GM19351 (cell line): ENCODE data around the gene RAB7A.

Experiments
- ATAC-seq: cut with Tn5 transposase; IDR thresholded peaks from one replicate; pipeline ENCODE4 v1.9.1; 2021; ENCODE audit warnings: mild to moderate bottlenecking, moderate library complexity; ENCODE audit not compliant: unreplicated experiment

The RAB7A gene

GRCh38 chr3:128787256-128788253 lies 61.6 kb downstream of the RAB7A start:
- ATAC-seq, result no peak

- no peak for ATAC-seq
Measured at GRCh38 chr3:128788268-128788869, 62.4 kb downstream of the RAB7A start.

DNA sequence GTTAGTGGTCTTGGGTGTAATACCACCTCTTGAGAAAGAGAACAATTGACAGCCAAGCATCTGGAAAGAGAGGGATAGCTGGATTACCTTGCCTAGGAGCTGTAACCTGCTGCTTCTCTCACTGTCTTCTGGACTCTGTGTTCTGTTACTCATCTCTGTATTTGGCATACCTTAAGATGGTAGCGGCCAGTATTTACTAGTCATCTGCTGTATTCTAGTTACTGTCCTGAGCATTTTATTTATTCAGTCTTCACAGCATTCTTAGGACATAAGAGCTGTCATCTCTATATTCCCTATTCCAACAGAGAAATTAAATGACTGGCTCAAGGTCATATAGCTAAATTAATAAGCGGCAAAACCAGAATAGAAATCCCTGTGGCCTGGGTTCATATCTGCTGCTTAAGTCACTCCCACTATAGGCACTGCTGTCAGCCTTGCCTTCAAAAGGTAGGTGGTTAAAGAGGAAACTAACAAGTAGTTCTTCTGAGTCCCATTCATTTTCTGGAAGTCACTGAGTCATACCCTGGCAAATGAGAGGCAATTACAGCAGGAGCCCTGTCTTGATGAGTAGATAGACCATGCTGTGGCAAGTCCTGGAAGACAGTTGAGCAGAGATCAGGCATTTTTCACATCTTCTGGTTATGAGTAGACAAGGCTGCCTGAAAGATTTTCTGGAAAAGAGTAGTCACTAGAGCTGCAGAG lies 68.2 kb downstream of the RAB7A start:
- ATAC-seq, result no peak

DNA sequence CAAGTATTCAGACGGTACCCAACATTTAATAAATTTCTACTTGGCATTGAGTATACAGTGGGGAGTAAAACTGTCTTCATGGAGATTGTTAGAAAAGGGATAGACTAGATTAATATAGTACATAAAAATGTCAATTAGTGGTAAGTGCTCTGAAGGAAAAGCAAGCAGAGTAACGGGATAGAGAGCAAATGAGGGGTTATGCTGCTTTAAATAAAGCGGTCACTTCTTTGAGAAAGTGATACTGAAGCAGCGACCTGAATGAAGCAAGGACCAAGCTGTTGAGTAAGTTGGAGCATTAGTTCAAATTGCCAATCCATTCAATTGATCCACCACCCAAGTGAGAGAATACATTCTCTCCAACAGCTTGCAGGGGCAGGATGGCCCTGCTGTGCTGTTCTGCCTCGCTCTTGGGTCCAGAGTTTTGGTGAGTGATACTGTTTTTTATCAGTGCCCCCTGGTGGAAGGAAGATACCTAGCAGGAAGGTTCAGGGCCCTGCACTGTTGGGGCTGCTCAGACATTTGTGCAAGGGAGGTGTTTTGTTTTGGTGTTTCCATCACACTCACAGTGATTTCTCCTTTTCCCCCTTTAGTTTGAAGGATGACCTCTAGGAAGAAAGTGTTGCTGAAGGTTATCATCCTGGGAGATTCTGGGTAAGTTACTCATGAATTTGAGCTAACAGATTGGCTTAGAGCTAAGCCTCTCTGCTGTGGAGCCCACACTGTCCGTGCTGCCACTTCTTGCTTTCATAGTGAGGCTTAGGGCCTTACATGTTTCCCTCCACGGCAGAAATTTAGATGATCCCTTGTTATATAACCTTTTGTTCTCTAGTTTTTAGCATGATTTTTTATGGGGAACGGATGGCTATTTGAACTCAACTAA lies 69.0 kb downstream of the RAB7A start:
- peak; percentile 84 for ATAC-seq

DNA sequence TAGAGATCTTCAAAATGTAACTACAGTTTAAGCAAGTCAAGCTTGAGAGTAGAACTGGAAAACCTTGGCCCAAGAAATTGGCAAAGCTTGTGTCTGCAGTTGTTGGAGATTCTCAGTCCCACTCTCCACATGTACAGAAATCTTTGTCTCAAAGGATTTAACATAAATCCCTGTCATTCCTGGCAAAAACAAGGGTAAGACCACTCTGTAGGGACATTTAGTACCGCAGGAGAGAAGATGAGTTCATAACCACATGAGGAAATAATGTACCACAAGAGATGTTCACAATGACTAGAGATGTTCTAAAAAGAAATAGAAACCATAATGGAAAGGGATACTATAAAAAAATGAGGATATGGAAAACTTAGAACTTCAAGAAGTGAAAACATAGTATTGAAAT lies 73.7 kb downstream of the RAB7A start:
- ATAC-seq, result no peak

- no peak for ATAC-seq
Measured at GRCh38 chr3:128800241-128801187, 74.5 kb downstream of the RAB7A start.

DNA sequence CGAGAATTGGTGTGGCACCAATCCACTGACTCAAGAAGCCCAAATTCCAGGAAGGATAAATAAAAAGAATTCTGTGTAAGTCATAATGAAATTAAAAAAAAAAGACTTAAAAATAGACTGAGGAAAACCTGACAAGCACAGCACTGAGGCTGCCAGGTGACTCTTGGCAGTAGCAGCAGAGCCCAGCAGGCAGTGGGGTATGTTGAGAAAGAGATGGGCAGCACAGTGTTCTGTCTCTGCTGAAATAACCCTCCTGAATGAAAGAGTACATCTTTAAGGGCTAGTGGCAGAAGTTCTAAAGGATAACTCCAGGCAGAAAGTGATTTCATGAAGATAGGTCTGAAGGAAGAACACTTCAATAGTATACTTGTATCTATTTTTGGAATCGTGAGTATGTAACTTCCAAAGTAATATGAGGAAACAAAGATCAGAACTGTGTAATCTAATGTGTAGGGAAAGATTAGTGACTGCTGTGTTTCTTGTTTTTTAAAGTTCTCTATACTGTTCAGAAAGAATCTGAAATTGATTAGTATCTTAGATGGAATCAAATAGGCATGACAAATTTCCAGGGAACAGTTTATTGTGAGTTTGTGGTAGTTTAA lies 75.9 kb downstream of the RAB7A start:
- ATAC-seq, result no peak

GRCh38 chr3:128803307-128803706 lies 77.3 kb downstream of the RAB7A start:
- no peak for ATAC-seq

- peak; percentile 94 for ATAC-seq
Measured at GRCh38 chr3:128804017-128804810, 78.2 kb downstream of the RAB7A start.

GRCh38 chr3:128804811-128805155 lies 78.8 kb downstream of the RAB7A start:
- no peak for ATAC-seq

GRCh38 chr3:128805772-128806171 lies 79.8 kb downstream of the RAB7A start:
- ATAC-seq, result no peak

DNA sequence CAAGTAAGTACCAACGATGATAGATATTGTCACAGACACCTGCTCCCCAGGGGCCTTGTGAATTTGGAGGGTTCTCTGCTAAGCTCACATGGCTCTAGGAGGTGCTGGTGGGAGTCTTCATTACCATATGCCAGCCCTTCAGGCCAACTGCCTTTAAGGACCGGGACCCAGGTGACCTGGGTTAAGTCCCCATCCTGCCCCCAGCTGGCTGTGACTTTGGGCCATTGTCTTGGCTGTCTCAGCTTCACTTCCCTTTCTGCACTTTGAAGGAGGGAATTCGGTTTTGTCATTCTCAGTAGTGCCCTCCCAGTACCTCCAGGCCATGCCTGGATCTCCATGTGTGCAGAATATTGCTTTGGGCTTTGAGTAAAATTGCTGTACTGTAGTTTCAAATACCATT lies 80.6 kb downstream of the RAB7A start:
- no peak for ATAC-seq

DNA sequence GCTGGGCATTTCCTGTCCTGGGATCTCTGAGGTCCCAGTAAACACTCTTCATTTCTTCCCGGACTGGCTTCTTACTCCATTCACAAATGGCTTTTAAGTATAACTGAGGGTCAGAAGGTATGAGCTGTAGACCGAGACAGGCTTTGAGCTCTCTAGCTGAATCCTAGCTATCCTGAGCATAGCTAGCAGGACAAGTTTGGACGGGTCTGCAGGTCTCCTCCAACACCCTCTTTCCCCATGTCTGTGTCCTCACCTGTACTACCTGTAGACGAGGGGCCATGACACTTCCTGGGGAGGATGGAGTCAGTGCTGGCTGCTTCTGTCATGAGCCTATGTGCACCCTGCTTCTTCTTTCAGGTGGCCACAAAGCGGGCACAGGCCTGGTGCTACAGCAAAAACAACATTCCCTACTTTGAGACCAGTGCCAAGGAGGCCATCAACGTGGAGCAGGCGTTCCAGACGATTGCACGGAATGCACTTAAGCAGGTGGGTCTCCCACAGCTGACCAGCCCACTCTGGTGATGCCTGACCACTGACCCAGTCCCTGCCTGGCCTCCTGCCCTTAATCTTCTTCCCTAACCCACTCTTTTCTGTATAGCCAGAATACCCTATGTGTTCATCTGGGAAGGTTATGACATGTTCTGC lies 81.3 kb downstream of the RAB7A start:
- no peak for ATAC-seq

- no peak for ATAC-seq
Measured at GRCh38 chr3:128808672-128809071, 82.7 kb downstream of the RAB7A start.

DNA sequence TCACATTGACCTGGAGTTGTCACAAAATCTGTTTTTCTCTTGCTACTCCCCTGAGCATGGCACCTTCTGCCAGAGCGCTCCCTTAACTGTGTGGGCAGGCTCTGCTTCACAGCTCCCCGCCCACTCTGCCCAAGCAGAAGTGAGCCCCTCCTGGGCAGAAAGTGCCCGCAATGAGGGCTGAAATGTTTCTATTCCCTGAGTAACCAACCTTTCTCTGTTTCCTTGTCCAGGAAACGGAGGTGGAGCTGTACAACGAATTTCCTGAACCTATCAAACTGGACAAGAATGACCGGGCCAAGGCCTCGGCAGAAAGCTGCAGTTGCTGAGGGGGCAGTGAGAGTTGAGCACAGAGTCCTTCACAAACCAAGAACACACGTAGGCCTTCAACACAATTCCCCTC lies 87.1 kb downstream of the RAB7A start:
- ATAC-seq, result no peak

- ATAC-seq, result no peak
Measured at GRCh38 chr3:128814060-128814459, 88.1 kb downstream of the RAB7A start.

DNA sequence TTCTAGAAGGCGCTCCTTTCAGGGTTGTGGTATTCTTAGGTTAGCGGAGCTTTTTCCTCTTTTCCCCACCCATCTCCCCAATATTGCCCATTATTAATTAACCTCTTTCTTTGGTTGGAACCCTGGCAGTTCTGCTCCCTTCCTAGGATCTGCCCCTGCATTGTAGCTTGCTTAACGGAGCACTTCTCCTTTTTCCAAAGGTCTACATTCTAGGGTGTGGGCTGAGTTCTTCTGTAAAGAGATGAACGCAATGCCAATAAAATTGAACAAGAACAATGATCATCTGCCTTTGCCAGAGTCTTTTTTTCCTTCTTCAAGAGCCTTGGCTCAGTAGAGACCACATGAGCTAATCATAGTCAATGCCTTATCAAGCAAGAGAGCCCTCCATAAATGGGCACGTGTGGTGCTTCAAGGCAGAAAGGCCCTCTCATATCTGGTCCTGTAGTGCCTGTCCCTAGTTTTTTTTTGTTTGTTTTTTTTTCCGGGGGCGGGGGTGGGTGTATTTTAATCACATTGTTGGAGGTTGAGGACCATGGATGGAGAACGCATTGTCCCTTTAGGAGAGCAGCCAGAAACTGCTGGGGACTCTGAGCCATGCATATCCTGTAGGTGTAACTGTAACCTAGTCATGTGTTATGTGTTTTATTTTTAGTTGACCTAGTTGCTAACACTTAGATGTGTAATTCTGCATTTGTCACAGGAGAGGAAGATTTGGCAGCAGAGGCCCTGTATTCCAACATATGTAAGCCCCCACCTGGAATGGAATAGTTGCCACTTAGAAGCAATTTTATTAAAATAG lies 88.7 kb downstream of the RAB7A start:
- ATAC-seq, result no peak
